Raji (cell line): ENCODE results near the gene ADGRB2.

Experiments used
- POLR2A ChIP-seq: IDR thresholded peaks from 2 replicates; pipeline ENCODE4 v1.6.1; 2011; ENCODE audit warnings: low read depth, low read length, control low read depth; ENCODE audit not compliant: insufficient read depth

ADGRB2 gene

DNA sequence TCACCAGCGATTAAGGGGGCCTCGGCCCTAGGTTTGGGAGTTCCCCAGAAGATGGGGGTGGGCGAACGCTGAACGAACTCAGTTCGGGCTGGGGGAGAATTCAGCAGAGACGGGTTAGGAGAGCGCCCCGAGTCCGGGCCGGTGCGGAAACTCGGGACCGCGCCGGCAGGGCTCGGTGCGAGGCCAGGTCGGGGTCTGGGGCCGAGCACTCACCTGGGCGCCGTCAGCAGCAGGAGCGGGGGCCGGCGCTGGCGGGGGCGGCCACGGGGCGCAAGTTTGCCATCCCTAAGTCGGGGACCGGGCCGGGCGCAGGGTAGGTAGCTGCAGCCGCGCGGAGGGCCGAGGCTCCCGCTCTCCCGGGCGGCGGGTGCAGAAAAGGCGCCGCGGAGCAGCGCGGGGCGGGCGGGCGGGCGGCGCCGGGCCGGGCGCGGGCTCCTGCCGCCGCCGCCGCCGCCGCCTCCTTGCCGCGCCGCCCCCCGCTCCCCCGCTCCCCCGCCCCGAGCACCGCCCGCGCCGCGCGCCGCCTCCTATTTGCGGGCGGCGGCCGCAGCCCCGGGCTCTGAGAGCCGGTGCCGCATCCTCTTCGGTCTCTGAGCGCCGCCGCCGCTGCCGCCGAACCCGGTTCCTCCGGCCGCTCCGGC, 349 bp downstream of the ADGRB2 start:
- no peak for TF ChIP-seq POLR2A

DNA sequence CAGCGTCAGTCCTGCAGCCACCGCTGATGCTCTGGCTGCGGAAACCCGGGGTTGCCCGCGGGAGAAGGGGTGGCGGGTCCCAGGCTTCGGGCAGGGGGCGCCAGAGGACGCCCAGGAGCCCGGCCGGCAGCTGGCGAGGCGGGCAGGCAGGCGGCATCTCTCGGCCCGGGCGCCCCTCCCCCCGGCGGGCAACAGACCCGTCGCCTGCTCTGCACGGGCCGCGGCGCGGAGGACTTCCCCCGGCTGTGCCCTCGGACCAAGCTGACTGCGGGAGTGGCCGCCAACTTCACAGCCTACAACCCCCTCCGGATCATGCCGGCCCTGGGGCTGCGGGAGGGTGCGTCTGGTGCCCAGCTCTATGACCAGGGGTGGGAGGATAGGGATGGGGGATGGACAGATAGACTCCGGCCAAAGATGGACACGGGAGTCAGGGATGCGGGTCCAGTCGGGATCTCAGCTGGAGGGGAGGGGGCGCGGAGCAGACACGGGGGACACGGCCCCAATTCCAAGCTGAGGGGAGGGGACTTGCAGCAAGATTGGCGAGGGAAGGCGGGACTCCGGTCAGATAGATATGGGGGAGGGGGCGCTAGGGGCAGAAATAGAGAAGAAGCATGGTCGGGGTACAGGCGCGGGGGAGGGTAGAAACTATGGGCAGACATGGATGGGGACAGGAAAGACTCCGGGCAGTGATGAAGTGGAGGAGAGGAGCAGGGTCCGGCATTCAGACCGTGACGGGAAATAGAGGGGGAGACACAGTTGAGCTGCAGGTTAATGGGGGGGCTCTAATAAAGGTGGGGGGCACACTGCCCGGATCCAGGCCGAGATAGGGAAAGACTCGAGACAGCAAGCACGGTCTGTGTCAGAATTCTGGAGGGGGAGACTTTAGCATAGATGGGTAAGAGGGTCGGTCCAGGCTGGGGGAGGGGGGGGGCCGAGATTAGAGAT, 1.1 kb downstream of the ADGRB2 start:
- TF ChIP-seq POLR2A, result no peak

DNA sequence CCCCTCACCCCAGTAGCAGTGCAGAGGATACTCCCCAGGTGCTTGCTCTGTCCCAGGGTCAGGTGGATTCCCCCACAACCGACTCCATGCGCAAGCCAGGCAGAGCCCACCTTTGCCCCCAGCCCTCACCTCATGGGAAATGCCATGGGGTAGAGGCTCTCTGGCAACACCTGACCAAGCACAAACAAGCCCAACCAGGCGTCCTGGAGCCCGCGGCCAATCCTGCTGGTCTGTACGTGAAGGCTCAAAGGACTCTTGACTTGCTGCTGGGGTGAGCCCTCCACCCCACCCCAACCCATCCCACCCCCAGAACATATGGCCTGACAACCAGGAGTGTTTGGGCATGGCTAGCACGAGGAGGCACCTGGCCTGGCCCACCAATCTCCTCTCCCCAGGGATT, 1.8 kb downstream of the ADGRB2 start:
- no peak for TF ChIP-seq POLR2A

DNA sequence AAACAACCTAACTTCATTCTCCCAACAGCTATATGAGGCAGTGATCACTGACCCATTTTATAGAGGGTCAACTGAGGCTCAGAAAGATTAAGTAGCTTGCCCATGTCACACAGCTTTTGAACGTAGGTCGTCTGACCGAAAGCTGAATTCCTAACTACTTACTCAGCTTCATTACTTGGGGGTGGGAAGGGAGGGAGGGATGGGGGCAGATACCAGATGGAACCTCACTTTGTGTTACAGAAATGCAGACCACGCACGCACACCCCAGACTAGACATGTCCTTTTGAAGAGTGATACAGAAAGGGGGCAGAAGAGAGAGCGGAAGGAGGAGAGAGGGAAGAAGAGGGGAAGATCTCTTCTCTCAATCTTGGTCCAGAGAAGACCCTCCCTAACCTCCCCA, 2.3 kb downstream of the ADGRB2 start:
- no peak for TF ChIP-seq POLR2A

DNA sequence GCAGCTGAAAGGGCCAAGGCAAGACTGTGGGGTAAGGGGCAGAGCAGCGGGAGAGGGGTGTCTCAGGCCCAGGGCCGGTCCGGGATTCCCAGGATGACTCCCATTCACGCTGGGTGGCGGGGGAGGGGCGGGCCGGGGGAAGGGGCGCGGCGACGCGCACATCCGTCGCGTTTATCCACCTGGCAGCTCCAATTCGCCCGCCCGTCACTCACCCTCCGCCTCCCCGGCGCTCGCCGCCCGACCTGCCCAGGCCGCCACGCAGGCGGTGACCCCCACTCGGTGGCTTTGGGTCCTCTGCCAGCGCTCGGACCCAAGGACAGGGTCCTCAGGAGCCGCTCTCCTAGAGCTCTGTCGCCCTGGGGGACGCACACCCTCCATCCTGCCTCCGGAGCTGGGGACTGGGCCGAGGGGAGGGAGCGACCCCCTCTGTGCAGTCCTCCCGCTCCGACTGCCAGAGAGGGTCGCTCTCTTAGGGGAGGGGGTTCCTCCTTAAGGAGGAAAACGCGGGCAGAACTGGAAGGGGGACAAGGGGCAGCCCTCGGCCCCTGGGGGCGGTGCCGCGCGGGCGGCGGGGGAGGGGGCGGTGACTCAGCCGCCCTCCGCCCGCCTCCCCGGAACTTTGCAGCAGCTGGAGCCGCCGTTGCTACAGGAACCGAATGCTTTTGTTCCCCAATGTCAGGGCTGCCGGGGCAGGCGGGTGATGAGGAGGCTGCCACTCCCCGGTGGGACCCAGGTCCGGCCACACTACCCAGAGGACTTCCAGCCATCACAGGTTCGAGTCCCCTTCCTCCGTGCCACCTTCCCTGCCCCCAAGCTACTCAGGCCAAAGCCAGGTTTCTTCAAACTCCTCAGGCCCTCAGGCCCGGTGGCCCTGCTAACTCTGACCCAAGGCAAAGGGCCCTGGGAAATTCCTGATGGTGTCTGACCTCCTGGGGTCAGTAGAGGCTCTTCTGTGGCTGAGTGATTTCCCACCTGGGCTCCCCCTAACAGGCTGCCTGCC, 3.4 kb downstream of the ADGRB2 start:
- TF ChIP-seq POLR2A, result no peak

DNA sequence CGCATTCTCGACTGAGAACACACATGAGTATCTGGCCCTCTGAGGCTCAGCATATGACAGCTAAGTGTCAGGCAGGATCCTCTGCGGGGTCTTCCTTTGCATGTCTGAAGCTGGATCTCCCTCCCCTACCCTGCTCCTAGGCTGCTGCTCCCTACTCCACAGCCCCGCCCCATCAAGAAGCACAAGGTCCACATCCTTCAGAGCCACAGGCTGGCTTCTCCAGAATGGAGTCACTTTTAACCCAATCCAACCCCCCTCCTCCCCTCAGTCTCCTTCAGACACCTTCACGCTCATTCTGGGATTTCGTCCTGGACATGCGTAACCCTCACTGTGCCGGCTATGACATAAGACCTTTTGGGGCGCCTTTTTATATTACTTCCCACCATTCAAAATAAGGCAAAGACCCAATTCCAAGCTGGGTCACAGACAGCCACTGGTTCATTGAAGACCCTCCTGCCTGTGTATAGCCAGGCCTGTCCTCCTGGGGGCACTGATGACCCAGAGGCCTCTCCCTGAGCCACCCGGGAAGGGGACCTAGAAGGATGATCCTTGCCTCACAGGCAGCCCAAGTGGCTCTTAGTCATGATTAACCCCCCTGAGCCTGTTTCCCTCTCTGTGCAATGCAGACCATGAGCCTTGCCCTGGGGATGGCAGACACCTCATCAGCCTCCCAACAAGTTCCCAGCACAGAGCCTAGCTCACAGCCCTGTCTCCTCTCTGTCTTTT, 4.7 kb downstream of the ADGRB2 start:
- TF ChIP-seq POLR2A, result no peak

DNA sequence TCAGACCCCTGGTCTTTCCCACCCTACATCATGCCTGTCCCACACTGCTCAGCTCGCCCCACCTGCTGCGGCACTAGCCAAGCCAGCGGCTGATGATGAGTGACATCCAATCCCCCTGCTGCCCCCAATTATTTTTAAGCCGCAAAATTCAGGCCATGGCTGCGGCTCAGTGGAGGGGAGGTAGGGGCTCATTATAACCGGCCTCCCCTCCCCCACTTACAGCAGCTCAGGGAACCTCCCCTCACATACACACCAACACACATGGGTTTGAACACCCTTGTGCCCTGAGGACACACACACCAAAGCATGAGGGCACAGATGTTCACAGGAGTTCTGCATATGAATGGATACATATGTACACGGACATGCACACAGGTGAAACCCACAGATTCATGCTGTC, 5.3 kb downstream of the ADGRB2 start:
- TF ChIP-seq POLR2A, result no peak

DNA sequence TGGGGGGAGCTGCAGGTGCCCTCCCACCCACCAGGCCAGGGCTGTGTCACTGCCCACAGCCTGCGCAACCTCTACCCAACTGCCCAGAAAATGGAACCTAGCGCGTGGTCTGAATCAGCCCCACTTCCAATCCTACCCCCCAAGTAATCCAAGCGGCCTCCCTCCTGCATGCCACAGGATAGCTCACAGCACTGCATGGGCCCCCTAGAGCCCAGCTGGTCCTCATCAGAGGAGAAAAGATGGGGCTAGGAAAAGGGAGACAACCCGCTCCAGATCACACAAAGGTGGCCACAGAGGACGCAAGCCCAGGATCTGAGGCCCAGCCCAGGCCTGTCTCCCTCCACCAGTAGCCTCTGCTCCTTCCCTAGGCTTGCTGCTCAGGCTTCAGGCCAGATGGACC, 6.2 kb downstream of the ADGRB2 start:
- no peak for TF ChIP-seq POLR2A

DNA sequence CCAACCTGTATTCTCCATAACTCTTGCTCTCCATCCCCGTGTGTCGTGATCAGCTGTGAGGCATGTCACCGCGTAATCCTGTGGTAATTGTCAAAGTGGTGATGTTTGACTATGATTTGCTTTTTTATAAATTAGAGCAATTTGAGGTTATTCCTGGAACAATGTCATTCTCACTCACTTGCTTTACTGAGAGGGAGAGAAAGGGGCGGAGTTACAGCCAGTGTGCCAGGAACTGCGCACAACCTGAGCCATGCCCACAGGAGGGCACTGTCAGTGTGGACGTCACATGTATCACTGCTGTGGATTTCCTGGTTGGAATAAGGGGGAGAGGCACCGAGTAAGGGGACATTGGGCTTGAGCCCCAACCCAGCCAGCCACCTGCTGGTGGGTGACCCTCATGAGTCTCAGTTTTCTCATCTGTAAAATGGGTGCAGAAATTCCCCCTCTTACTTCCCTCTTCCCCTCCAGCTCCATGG, 6.9 kb downstream of the ADGRB2 start:
- TF ChIP-seq POLR2A, result no peak

DNA sequence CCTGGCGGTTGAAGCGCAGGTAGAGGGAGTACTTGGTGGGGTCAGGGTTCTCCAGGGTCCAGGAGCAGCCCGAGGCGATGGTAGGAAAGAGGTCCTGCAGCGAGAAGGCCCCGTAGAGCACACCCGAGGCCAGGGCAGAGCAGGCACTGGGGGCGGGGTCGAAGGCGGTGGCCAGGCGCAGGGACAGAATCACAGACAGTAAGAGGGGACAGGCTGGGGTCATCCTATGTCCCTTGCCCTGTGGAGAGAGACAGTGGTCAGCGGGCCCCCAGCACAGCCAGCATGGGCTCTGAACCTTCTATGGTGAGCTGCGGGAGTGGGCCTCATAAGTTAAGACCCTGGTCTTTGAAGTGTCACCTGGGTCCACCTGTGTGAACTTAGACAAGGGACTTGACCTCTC, 7.6 kb downstream of the ADGRB2 start:
- no peak for TF ChIP-seq POLR2A

DNA sequence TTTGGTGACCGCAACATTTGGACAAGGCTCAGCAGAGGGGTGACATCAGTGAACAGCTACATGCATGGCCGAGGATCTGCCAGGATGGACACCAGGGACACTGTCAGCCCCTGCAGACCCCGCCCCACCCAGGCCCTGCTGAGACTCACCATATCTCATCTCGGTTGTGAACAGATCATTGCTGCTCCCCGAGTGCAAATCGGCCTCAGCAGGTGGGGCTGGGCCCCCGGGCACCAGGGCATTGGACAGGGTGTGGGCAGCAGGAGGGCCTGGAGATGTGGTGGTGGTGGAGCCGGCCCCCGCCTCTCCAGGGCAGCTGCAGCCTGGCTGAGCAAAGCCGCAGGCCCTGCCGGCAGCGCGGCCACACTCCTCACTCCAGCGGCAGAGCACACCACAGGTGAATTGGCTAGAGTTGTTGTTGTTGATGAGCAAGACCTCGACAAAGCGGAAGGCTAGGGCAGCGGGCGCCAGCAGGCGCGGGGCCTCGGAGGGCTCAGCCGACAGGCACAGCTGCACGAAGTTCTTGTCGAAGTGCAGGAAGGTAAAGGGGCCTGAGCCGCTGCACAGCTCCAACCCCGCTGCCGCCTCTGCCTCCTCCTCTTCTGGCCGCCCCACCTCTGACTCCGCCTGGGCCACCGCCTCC, 8.2 kb downstream of the ADGRB2 start:
- TF ChIP-seq POLR2A, result no peak

DNA sequence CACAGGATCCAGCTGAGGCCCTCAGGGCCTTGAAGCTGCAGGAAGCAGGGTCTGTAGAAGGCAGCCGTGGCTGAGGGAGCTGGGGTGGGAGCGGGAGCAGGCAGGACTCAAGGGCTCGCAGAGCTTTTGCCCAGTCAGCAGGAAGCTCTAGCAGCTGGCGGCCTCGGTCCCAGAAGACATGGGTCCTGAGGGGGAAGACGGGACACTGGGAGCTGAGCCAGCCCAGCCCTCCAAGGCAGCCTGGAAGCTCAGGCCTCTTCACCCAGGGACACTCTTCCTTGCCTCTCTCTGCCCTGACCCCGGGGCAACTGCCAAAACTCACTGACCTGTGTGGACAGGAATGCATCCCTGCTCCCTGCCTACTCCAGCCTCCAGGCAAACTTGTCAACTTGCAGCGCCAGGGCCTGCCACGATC, 8.9 kb downstream of the ADGRB2 start:
- TF ChIP-seq POLR2A, result no peak

DNA sequence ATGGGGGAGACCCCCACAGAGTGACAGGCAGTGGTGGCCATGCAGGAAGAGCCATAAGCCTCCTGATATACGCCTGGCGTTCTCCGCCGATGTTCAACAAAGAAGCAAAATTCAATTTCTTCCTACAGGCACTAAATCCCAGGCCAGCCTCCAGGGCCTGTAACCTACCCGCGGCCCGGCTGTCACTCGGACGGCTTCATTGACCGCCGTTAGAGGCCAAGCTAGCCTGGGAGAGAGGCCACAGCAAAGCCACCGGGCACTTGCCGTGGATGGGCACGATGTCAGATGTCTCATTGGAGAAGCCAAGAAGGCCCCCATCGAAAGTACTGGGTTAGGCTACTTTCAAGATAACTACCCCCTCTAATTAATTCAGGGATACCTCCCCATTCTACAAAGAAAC, 9.7 kb downstream of the ADGRB2 start:
- TF ChIP-seq POLR2A, result no peak
